Measurements from ENCODE around the gene MIEF2.

- TF ChIP-seq CTCF (IDR thresholded peaks at IDR 0.05; ENCODE audit: insufficient read depth, low read length) (no peak), GABPA (IDR thresholded peaks at IDR 0.05; ENCODE audit: low read depth) (no peak), POLR2AphosphoS5 (IDR thresholded peaks at IDR 0.05; ENCODE audit: low read depth) (no peak), REST (IDR thresholded peaks at IDR 0.05; ENCODE audit: insufficient replicate concordance, low read depth) (no peak), SPI1 (IDR thresholded peaks at IDR 0.05; ENCODE audit: borderline replicate concordance, low read depth) (no peak)
Observed at GRCh38 chr17:18228176-18228682, 32.2 kb upstream of the MIEF2 start.

All from HL-60 (cell line).